ENCODE data around the gene MBTPS1. TPM values are rescaled to one million over a fixed set of nuclear protein-coding genes. Genes with fewer than 3 reads are reported as not detected.
A peak's percentile ranks its signal among the peaks of the same experiment; 100 is the strongest.
"Not testable (repeated sequence)": the region's sequence is repeated elsewhere in the genome, so short reads cannot be mapped to it uniquely, and the experiment has no call there.

MBTPS1 gene
- total RNA-seq, 1 donor from 2014 or later, result 88.7 TPM

DNA sequence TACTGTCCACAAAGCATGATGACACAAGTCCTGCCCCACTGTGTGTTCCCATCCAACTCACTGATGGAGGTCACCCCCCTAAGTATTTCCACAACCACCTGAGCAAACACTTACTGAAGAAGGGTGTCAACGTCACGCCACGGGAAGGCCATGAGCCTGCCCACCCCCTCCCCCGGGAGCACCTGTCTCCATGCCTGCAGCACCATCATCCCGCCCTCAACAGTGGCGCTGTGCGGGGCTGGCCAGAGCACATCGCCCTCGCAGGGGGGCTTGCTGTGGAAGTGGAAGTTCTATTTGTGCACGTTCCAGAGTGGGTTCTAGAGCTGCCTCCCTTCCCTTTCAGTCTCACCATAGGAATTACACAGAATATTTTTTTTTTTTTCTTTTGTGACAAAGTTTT lies 4.3 kb upstream of the MBTPS1 start:
- TF ChIP-seq, protein P1, sequence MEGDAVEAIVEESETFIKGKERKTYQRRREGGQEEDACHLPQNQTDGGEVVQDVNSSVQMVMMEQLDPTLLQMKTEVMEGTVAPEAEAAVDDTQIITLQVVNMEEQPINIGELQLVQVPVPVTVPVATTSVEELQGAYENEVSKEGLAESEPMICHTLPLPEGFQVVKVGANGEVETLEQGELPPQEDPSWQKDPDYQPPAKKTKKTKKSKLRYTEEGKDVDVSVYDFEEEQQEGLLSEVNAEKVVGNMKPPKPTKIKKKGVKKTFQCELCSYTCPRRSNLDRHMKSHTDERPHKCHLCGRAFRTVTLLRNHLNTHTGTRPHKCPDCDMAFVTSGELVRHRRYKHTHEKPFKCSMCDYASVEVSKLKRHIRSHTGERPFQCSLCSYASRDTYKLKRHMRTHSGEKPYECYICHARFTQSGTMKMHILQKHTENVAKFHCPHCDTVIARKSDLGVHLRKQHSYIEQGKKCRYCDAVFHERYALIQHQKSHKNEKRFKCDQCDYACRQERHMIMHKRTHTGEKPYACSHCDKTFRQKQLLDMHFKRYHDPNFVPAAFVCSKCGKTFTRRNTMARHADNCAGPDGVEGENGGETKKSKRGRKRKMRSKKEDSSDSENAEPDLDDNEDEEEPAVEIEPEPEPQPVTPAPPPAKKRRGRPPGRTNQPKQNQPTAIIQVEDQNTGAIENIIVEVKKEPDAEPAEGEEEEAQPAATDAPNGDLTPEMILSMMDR (IDR thresholded peaks at IDR 0.05), result no peak
- Mint-ChIP-seq H3K4me1 (ENCODE audit: low read depth) (peaks cover 14% of the 10 kb centered on the region), H3K36me3 (ENCODE audit: low read depth) (peaks cover 10% of the 10 kb centered on the region)

DNA sequence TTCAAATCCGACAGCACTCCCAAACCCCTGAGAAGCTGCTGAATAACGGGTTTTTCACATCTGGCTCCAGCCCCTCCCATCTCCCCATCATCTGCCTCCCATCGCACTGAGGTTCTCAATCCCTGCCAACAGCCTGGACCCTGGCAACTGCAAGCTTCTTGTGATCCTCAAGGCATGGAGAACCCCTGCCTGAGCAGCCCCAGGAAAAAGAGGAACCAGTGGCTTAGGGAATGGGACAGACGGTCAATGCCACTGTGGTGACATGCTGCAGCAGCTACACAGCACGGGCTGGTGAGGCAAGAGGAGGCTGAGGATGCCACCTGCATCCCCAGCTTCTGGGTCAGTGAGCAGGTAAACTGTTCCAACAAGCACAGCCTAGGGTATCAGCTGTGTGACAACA lies 3.3 kb upstream of the MBTPS1 start:
- TF ChIP-seq, protein P1 (IDR thresholded peaks at IDR 0.05), result no peak
- no peaks in the 10 kb centered on the region for H3K27me3 Mint-ChIP-seq (ENCODE audit: low read depth)
- no peak overlapping the region for H3K4me3 Mint-ChIP-seq (ENCODE audit: unreplicated experiment)
- peaks cover 24% of the 10 kb centered on the region for H3K4me1 Mint-ChIP-seq (ENCODE audit: low read depth)
- no peak overlapping the region for H3K27ac Mint-ChIP-seq (ENCODE audit: unreplicated experiment)
- no peak for DNase-seq (ENCODE audit: low spot score)
- H3K36me3 Mint-ChIP-seq (ENCODE audit: low read depth), result peaks cover 8% of the 10 kb centered on the region
- H3K9me3 Mint-ChIP-seq (ENCODE audit: low read depth), result no peaks in the 10 kb centered on the region

More for the DNA sequence above, 4.3 kb upstream of the MBTPS1 start:
- H3K27ac Mint-ChIP-seq (ENCODE audit: unreplicated experiment), result no peak overlapping the region
- no peaks in the 10 kb centered on the region for H3K27me3 Mint-ChIP-seq (ENCODE audit: low read depth)
- H3K4me3 Mint-ChIP-seq (ENCODE audit: unreplicated experiment), result no peak overlapping the region
- DNase-seq (ENCODE audit: low spot score), result no peak
- H3K9me3 Mint-ChIP-seq (ENCODE audit: low read depth), result no peaks in the 10 kb centered on the region

DNA sequence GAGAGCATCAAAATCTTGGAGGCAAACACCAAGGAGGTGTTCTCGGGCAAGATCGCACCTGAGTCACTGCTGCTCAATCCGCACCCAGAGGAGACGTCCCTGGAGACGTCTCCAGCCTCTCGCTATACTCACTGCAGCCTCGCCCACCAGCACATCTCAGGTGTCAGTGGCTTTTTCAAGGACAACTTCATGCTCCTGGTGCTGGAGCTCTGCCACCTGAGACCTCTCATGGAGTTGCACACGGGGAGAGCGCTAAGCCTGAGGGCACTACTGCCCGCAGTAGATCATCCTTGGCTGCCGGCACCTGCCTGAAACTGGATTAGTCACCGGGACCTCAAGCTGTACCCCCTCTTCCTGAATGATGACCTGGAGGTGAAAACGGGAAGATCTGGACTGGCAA lies 2.6 kb upstream of the MBTPS1 start:
- Mint-ChIP-seq H3K27ac (ENCODE audit: unreplicated experiment) (no peak overlapping the region), H3K4me3 (ENCODE audit: unreplicated experiment) (no peak overlapping the region), H3K36me3 (ENCODE audit: low read depth) (peaks cover 7% of the 10 kb centered on the region), H3K9me3 (ENCODE audit: low read depth) (no peaks in the 10 kb centered on the region), H3K27me3 (ENCODE audit: low read depth) (no peaks in the 10 kb centered on the region), H3K4me1 (ENCODE audit: low read depth) (peaks cover 25% of the 10 kb centered on the region)
- DNase-seq (ENCODE audit: low spot score), result no peak
- TF ChIP-seq, protein P1 (IDR thresholded peaks at IDR 0.05), result no peak

DNA sequence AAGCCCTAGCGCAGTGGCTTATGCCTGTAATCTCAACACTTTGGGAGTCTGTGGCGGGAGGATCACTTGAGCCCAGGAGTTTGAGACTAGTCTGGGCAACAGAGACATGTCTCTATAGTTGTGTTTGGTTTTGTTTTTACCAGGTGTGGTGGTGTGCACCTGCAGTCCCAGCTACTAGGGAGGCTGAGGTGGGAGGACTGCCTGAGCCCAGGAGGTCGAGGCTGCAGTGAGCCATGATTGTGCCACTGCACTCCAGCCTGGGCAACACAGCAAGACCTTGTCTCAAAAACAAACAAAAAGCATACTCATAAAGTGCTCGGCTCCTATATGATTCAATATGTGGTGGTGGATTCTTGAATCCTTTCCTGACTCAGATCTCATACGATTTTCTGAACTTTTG lies 1.6 kb upstream of the MBTPS1 start:
- not testable (repeated sequence) for H3K4me3 Mint-ChIP-seq (ENCODE audit: unreplicated experiment); H3K27ac Mint-ChIP-seq (ENCODE audit: unreplicated experiment); H3K9me3 Mint-ChIP-seq (ENCODE audit: low read depth); H3K27me3 Mint-ChIP-seq (ENCODE audit: low read depth); H3K36me3 Mint-ChIP-seq (ENCODE audit: low read depth); DNase-seq (ENCODE audit: low spot score)
- peaks cover 25% of the 10 kb centered on the region for H3K4me1 Mint-ChIP-seq (ENCODE audit: low read depth)

DNA sequence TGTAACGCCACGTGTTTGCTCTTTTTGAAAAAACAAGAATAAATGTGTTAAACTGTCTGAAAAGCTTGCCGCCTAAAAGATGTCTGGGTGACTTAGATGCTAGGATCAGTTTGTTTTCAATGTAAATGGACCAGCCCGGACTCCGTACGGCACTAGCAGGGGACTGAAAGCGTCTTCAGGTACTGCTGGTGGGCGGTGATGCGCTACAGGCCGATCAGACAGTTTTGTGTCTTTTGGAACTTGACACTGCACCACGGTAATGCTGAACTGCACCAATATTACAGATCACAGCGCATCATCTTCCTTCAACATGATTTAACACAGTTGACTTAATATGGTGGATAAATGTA lies 727 bp upstream of the MBTPS1 start:
- Mint-ChIP-seq H3K27me3 (ENCODE audit: low read depth) (no peaks in the 10 kb centered on the region), H3K4me1 (ENCODE audit: low read depth) (peaks cover 25% of the 10 kb centered on the region), H3K4me3 (ENCODE audit: unreplicated experiment) (peak overlapping the region; percentile 90), H3K27ac (ENCODE audit: unreplicated experiment) (peak overlapping the region; percentile 80), H3K9me3 (ENCODE audit: low read depth) (no peaks in the 10 kb centered on the region), H3K36me3 (ENCODE audit: low read depth) (peaks cover 3% of the 10 kb centered on the region)
- no peak for DNase-seq (ENCODE audit: low spot score)
- TF ChIP-seq, protein P1 (IDR thresholded peaks at IDR 0.05), result no peak

DNA sequence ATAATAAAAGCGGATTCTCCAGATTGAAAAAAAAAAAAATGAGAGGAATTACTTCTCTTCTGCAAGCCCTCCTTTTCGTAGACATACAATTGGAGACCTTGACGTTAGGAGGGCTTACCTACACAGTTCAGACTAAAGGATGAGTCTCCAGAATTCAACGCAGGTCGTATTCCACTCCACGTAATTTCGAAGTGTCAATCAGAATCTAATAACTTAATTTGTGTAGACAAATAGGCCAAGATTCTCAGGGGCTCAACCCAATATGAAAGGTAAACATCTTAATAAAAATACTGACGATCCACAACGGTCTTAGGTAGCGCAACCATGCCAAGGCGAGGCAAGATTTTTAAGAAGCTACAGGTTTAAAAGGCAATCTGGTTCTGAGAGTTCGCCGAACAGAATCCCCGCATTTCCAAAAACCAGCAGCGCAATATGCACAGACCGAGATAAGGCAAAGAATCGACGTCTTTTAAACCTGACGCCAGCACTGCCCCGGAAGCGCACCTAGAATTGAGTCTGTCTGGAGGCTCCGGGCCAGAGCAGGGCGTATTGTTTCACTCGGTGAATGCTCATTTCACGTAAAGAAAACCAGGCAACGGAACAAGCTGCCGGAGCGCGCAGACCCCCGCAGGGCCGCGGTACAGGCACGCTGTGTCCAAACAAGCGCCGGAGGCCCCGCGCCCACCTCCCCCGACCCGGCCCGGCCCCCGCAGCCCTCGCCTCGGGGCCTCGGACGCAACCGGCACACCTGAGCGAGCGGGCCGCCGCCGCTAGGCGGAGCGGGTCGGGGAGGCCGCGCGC lies 623 bp downstream of the MBTPS1 start:
- Mint-ChIP-seq H3K4me1 (ENCODE audit: low read depth) (peaks cover 25% of the 10 kb centered on the region), H3K36me3 (ENCODE audit: low read depth) (no peaks in the 10 kb centered on the region), H3K27ac (ENCODE audit: unreplicated experiment) (peak overlapping the region; percentile 94), H3K27me3 (ENCODE audit: low read depth) (no peaks in the 10 kb centered on the region), H3K4me3 (ENCODE audit: unreplicated experiment) (peak overlapping the region; percentile 84), H3K9me3 (ENCODE audit: low read depth) (no peaks in the 10 kb centered on the region)
- TF ChIP-seq, protein P1 (IDR thresholded peaks at IDR 0.05), result peak; percentile 72
- DNase-seq (ENCODE audit: low spot score), result no peak

DNA sequence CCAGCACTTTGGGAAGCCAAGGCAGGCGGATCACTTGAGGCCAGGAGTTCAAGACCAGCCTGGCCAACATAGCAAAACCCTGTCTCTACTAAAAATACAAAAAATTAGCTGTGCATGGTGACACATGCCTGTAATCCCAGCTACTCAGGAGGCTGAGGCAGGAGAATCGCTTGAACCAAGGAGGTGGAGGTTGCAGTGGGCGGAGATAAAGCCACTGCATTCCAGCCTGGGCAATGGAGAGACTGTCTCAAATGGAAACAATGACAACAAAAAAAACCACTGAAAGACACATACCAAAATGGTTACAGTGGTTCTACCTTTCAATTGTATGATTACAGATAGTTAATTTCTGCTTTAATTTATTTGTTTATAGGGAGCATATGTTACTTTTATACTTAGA lies 4.8 kb downstream of the MBTPS1 start:
- not testable (repeated sequence) for H3K4me3 Mint-ChIP-seq (ENCODE audit: unreplicated experiment); DNase-seq (ENCODE audit: low spot score); H3K9me3 Mint-ChIP-seq (ENCODE audit: low read depth); H3K27ac Mint-ChIP-seq (ENCODE audit: unreplicated experiment); H3K27me3 Mint-ChIP-seq (ENCODE audit: low read depth); H3K36me3 Mint-ChIP-seq (ENCODE audit: low read depth)
- peaks cover 12% of the 10 kb centered on the region for H3K4me1 Mint-ChIP-seq (ENCODE audit: low read depth)
